ENCODE results near the gene HS3ST5. TPM values are rescaled to one million over a fixed set of nuclear protein-coding genes. Genes with fewer than 3 reads are reported as not detected.

Gene HS3ST5
- total and polyA plus RNA-seq, 2 donors (not counting 1 experiment from before 2014, with no cell fraction given), result under 0.01 TPM; not detected in 1

- no peak overlapping the region for H3K4me2 ChIP-seq (ENCODE audit: extremely low read depth, insufficient read depth, low read length)
These were observed 171.3 kb downstream of the HS3ST5 start for GRCh38 chr6:114171473-114171872.

DNA sequence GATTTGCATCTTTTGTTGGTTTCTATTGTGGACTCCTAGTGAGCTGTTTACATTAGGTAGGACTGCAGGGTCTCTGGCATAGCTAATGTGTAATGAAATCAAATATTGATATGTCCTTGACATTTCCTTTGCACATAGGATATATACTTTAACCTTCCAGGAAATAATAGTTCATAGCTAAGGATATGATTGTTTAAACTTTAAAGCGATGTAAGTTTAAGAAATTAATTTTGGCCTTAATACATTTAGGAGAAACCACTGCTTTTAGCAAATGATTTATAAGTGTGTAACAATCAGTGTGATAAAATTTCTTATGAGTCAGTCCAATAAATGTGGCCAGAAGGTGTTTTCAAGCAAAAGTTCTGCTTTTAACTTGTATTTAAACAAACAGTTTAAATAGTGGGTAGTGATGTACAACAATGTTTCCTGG, 171.8 kb downstream of the HS3ST5 start:
- Histone ChIP-seq H3K4me3 (replicated peaks in 1 of 4; ENCODE audit: control extremely low read depth in 1 of 4, insufficient read depth in 1 of 4, low read depth in 3 of 4, low read length in 4 of 4) (no peak overlapping the region), H3K36me3 (ENCODE audit: control insufficient read depth, insufficient read depth, low read length) (no peaks in the 10 kb centered on the region), H3K27ac (ENCODE audit: insufficient read depth, low read length) (no peak overlapping the region), H2AFZ (ENCODE audit: low read length) (no peak overlapping the region), H3K4me1 (ENCODE audit: control insufficient read depth, extremely low read depth, insufficient read depth, low read length) (no peaks in the 10 kb centered on the region), H4K20me1 (ENCODE audit: control insufficient read depth, extremely low read depth, insufficient read depth, low read length) (no peaks in the 10 kb centered on the region), H3K79me2 (ENCODE audit: control insufficient read depth, insufficient read depth, low read length) (no peaks in the 10 kb centered on the region), H3K27me3 (ENCODE audit: control insufficient read depth, insufficient read depth, low read length) (no peaks in the 10 kb centered on the region), H3K9me3 (ENCODE audit: control insufficient read depth, insufficient read depth, low read depth, low read length) (no peaks in the 10 kb centered on the region), H3K4me2 (ENCODE audit: extremely low read depth, insufficient read depth, low read length) (no peak overlapping the region), H3K9ac (ENCODE audit: insufficient read depth, low read length) (no peak overlapping the region)
- no peak for TF ChIP-seq EZH2 (IDR thresholded peaks at IDR 0.05; ENCODE audit: low read length, missing control alignments)
- TF ChIP-seq, protein P1, sequence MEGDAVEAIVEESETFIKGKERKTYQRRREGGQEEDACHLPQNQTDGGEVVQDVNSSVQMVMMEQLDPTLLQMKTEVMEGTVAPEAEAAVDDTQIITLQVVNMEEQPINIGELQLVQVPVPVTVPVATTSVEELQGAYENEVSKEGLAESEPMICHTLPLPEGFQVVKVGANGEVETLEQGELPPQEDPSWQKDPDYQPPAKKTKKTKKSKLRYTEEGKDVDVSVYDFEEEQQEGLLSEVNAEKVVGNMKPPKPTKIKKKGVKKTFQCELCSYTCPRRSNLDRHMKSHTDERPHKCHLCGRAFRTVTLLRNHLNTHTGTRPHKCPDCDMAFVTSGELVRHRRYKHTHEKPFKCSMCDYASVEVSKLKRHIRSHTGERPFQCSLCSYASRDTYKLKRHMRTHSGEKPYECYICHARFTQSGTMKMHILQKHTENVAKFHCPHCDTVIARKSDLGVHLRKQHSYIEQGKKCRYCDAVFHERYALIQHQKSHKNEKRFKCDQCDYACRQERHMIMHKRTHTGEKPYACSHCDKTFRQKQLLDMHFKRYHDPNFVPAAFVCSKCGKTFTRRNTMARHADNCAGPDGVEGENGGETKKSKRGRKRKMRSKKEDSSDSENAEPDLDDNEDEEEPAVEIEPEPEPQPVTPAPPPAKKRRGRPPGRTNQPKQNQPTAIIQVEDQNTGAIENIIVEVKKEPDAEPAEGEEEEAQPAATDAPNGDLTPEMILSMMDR (conservative IDR thresholded peaks at IDR 0.05 in 1 of 2, IDR thresholded peaks at IDR 0.05 in 1 of 2; ENCODE audit: low read depth in 1 of 2, low read length in 2 of 2), result no peak
- DNase-seq (ENCODE audit: low read depth in 2 of 2), result no peak

More at GRCh38 chr6:114171473-114171872, 171.3 kb downstream of the HS3ST5 start:
- TF ChIP-seq, protein P1 (conservative IDR thresholded peaks at IDR 0.05 in 1 of 2, IDR thresholded peaks at IDR 0.05 in 1 of 2; ENCODE audit: low read depth in 1 of 2, low read length in 2 of 2), result no peak
- TF ChIP-seq EZH2 (IDR thresholded peaks at IDR 0.05; ENCODE audit: low read length, missing control alignments), result no peak
- Histone ChIP-seq H3K4me1 (ENCODE audit: control insufficient read depth, extremely low read depth, insufficient read depth, low read length) (no peaks in the 10 kb centered on the region), H3K27ac (ENCODE audit: insufficient read depth, low read length) (no peak overlapping the region), H3K9me3 (ENCODE audit: control insufficient read depth, insufficient read depth, low read depth, low read length) (no peaks in the 10 kb centered on the region), H3K79me2 (ENCODE audit: control insufficient read depth, insufficient read depth, low read length) (no peaks in the 10 kb centered on the region), H3K36me3 (ENCODE audit: control insufficient read depth, insufficient read depth, low read length) (no peaks in the 10 kb centered on the region), H3K27me3 (ENCODE audit: control insufficient read depth, insufficient read depth, low read length) (no peaks in the 10 kb centered on the region), H3K9ac (ENCODE audit: insufficient read depth, low read length) (no peak overlapping the region), H2AFZ (ENCODE audit: low read length) (no peak overlapping the region), H4K20me1 (ENCODE audit: control insufficient read depth, extremely low read depth, insufficient read depth, low read length) (no peaks in the 10 kb centered on the region), H3K4me3 (replicated peaks in 1 of 4; ENCODE audit: control extremely low read depth in 1 of 4, insufficient read depth in 1 of 4, low read depth in 3 of 4, low read length in 4 of 4) (no peak overlapping the region)
- no peak for DNase-seq (ENCODE audit: low read depth in 2 of 2)

- no peaks in the 10 kb centered on the region for H3K36me3 ChIP-seq (ENCODE audit: control insufficient read depth, insufficient read depth, low read length)
- no peak overlapping the region for H3K9ac ChIP-seq (ENCODE audit: insufficient read depth, low read length)
- H3K4me1 ChIP-seq (ENCODE audit: control insufficient read depth, extremely low read depth, insufficient read depth, low read length), result no peaks in the 10 kb centered on the region
- H3K9me3 ChIP-seq (ENCODE audit: control insufficient read depth, insufficient read depth, low read depth, low read length), result no peaks in the 10 kb centered on the region
- no peak overlapping the region for H2AFZ ChIP-seq (ENCODE audit: low read length)
- H3K4me3 ChIP-seq (replicated peaks in 1 of 4; ENCODE audit: control extremely low read depth in 1 of 4, insufficient read depth in 1 of 4, low read depth in 3 of 4, low read length in 4 of 4), result no peak overlapping the region
- no peak overlapping the region for H3K27ac ChIP-seq (ENCODE audit: insufficient read depth, low read length)
- no peak for DNase-seq (ENCODE audit: low read depth in 2 of 2)
- no peaks in the 10 kb centered on the region for H3K79me2 ChIP-seq (ENCODE audit: control insufficient read depth, insufficient read depth, low read length)
- H3K27me3 ChIP-seq (ENCODE audit: control insufficient read depth, insufficient read depth, low read length), result no peaks in the 10 kb centered on the region
- TF ChIP-seq EZH2 (IDR thresholded peaks at IDR 0.05; ENCODE audit: low read length, missing control alignments), result no peak
- TF ChIP-seq, protein P1 (conservative IDR thresholded peaks at IDR 0.05 in 1 of 2, IDR thresholded peaks at IDR 0.05 in 1 of 2; ENCODE audit: low read depth in 1 of 2, low read length in 2 of 2), result no peak
- no peak overlapping the region for H3K4me2 ChIP-seq (ENCODE audit: extremely low read depth, insufficient read depth, low read length)
- no peaks in the 10 kb centered on the region for H4K20me1 ChIP-seq (ENCODE audit: control insufficient read depth, extremely low read depth, insufficient read depth, low read length)
These were observed 172.5 kb downstream of the HS3ST5 start for GRCh38 chr6:114170372-114170771.

All from fibroblast of lung (primary cell).